ENCODE data around the gene ADAR.

Gene ADAR

GRCh38 chr1:154559466-154560044 is 48.4 kb downstream of the ADAR start:
- Histone ChIP-seq H3K36me3 (ENCODE audit: insufficient read depth, low read length) (peaks cover 21% of the 10 kb centered on the region), H3K4me1 (ENCODE audit: insufficient read depth, low read length) (peaks cover 37% of the 10 kb centered on the region), H2AFZ (ENCODE audit: low read depth, low read length) (peak overlapping the region; percentile 89), H3K79me2 (ENCODE audit: insufficient read depth, low read length) (peaks cover 35% of the 10 kb centered on the region), H3K4me2 (ENCODE audit: insufficient read depth, low read length) (peak overlapping the region; percentile 90), H3K27ac (ENCODE audit: low read length) (peak overlapping the region; percentile 89), H3K9me3 (ENCODE audit: insufficient read depth, low read length, severe bottlenecking) (no peaks in the 10 kb centered on the region), H3K9ac (ENCODE audit: low read depth, low read length) (peak overlapping the region; percentile 77), H3K27me3 (ENCODE audit: insufficient read depth, low read length, poor library complexity) (no peaks in the 10 kb centered on the region), H4K20me1 (ENCODE audit: insufficient read depth, low read length) (peaks cover 19% of the 10 kb centered on the region; the same call in 1 of the 2 replicates), H3K4me3 (ENCODE audit: low read depth in 1 of 2, low read length in 2 of 2) (peak overlapping the region; percentile 40 to 78)
- peak; percentile 66 for ATAC-seq (ENCODE audit: insufficient read depth, low read depth)
- DNase-seq = peak; percentile 88
- no peak for TF ChIP-seq EZH2 (IDR thresholded peaks at IDR 0.05; ENCODE audit: borderline replicate concordance, low read depth, low read length, severe bottlenecking)
- TF ChIP-seq, protein P1, sequence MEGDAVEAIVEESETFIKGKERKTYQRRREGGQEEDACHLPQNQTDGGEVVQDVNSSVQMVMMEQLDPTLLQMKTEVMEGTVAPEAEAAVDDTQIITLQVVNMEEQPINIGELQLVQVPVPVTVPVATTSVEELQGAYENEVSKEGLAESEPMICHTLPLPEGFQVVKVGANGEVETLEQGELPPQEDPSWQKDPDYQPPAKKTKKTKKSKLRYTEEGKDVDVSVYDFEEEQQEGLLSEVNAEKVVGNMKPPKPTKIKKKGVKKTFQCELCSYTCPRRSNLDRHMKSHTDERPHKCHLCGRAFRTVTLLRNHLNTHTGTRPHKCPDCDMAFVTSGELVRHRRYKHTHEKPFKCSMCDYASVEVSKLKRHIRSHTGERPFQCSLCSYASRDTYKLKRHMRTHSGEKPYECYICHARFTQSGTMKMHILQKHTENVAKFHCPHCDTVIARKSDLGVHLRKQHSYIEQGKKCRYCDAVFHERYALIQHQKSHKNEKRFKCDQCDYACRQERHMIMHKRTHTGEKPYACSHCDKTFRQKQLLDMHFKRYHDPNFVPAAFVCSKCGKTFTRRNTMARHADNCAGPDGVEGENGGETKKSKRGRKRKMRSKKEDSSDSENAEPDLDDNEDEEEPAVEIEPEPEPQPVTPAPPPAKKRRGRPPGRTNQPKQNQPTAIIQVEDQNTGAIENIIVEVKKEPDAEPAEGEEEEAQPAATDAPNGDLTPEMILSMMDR (IDR thresholded peaks at IDR 0.05; ENCODE audit: borderline replicate concordance, extremely low read depth, low read length, poor library complexity, severe bottlenecking) = peak; percentile 98

DNA sequence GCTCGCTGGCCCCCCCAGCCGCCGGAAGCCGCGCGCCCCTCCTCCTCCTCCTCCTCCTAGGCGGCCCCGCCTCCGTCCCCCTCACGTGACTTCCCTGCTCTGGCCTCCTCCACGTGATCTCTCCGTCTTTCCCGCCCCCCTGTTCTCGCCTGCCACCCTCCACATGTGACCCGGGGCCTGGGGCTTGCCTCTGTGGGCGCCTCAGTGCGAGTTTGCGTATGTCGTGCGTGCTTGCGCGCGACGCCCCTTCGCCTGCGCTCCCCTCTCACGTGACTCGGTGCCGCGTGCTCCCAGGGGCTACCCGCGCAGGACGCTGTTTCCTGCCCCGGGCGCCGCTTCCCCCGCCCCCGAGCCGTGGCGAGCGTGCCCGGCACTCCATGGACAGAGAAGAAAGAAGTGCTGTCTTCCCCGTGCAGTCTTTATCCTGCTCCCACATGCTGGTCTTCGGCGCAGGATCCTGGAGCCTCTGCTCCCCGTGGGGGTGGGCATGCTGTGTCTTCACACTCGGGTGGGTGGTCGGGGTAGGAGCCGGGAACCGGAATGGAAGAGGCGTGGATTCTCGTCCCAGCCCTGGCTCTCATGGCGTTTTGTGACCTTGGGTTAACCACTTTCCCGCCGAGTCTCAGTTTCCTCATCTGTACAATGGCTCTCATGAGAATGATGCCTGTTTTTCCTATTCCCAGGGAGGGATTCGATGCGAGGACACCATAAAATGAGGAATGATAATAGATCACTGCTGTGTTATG is 49.1 kb downstream of the ADAR start:
- H3K9ac ChIP-seq (ENCODE audit: low read depth, low read length) = peak overlapping the region; percentile 77
- H3K27ac ChIP-seq (ENCODE audit: low read length) = peak overlapping the region; percentile 89
- peaks cover 35% of the 10 kb centered on the region for H3K79me2 ChIP-seq (ENCODE audit: insufficient read depth, low read length)
- peak overlapping the region; percentile 89 for H2AFZ ChIP-seq (ENCODE audit: low read depth, low read length)
- no peaks in the 10 kb centered on the region for H3K27me3 ChIP-seq (ENCODE audit: insufficient read depth, low read length, poor library complexity)
- H3K9me3 ChIP-seq (ENCODE audit: insufficient read depth, low read length, severe bottlenecking) = no peaks in the 10 kb centered on the region
- peaks cover 28% of the 10 kb centered on the region for H3K36me3 ChIP-seq (ENCODE audit: insufficient read depth, low read length)
- H3K4me2 ChIP-seq (ENCODE audit: insufficient read depth, low read length) = peak overlapping the region; percentile 90
- peaks cover 19% of the 10 kb centered on the region; the same call in 1 of the 2 replicates for H4K20me1 ChIP-seq (ENCODE audit: insufficient read depth, low read length)
- ATAC-seq (ENCODE audit: insufficient read depth, low read depth) = peak; percentile 94
- TF ChIP-seq, protein P1 (IDR thresholded peaks at IDR 0.05; ENCODE audit: borderline replicate concordance, extremely low read depth, low read length, poor library complexity, severe bottlenecking) = no peak
- TF ChIP-seq EZH2 (IDR thresholded peaks at IDR 0.05; ENCODE audit: borderline replicate concordance, low read depth, low read length, severe bottlenecking) = no peak
- peak; percentile 99 for DNase-seq
- peaks cover 37% of the 10 kb centered on the region for H3K4me1 ChIP-seq (ENCODE audit: insufficient read depth, low read length)
- peak overlapping the region; percentile 40 to 78 for H3K4me3 ChIP-seq (ENCODE audit: low read depth in 1 of 2, low read length in 2 of 2)

DNA sequence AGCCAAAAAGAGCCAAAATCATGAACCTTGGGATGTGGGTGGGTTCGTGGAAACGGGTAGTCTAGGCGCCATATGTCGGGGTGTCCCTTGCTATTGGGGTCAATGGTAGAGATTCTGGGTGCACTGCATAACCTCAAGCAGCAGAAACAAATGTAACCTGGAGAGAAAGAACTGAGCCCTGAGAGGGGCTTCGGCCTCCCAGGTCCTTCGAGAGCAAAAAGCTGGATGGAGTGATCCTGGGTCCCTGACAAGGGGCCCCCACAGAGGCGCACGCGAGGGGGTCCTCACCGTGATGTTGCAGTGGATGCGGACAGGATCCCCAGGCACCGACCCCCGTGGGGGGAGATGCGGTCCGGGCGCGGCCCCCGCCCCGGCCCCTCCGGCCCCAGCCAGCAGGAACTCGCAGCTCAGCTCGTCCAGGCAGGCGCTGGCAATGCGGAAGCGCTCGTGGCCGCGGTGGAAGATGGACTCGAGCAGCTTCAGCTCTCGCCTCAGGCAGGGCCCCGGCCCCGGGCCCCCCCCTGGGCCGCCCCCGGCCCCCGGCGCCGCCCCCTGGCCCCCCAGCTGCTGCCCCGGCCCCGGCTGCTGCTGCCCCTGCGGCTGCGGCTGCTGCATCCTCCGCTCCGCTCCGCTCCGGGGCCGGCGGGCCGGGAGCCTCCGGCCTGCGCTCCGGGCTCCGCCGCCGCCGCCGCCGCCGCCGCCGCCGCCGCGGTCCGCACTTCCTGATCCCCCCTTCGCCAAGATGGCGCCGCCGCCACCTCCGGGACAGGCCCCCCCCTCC is 49.9 kb downstream of the ADAR start, which contains the start of gene UBE2Q1:
UBE2Q1 (minus strand) TSS at position 724 of the 781 bp plus-strand sequence; CDS start at position 615, 109 bp downstream.
- DNase-seq = peak; percentile 37
- TF ChIP-seq, protein P1 (IDR thresholded peaks at IDR 0.05; ENCODE audit: borderline replicate concordance, extremely low read depth, low read length, poor library complexity, severe bottlenecking) = peak; percentile 9
- no peak for TF ChIP-seq EZH2 (IDR thresholded peaks at IDR 0.05; ENCODE audit: borderline replicate concordance, low read depth, low read length, severe bottlenecking)
- Histone ChIP-seq H3K79me2 (ENCODE audit: insufficient read depth, low read length) (peaks cover 35% of the 10 kb centered on the region), H3K27ac (ENCODE audit: low read length) (peak within 1 kb of the TSS; percentile 89), H3K9me3 (ENCODE audit: insufficient read depth, low read length, severe bottlenecking) (no peaks in the 10 kb centered on the region), H3K4me3 (ENCODE audit: low read depth in 1 of 2, low read length in 2 of 2) (peak within 1 kb of the TSS; percentile 77 to 80), H3K4me1 (ENCODE audit: insufficient read depth, low read length) (peaks cover 37% of the 10 kb centered on the region), H3K27me3 (ENCODE audit: insufficient read depth, low read length, poor library complexity) (no peaks in the 10 kb centered on the region), H3K4me2 (ENCODE audit: insufficient read depth, low read length) (peak within 1 kb of the TSS; percentile 94), H4K20me1 (ENCODE audit: insufficient read depth, low read length) (peaks cover 19% of the 10 kb centered on the region; the same call in 1 of the 2 replicates), H2AFZ (ENCODE audit: low read depth, low read length) (peak within 1 kb of the TSS; percentile 89), H3K36me3 (ENCODE audit: insufficient read depth, low read length) (peaks cover 35% of the 10 kb centered on the region), H3K9ac (ENCODE audit: low read depth, low read length) (peak within 1 kb of the TSS; percentile 77)
- no peak for ATAC-seq (ENCODE audit: insufficient read depth, low read depth)

Data from DND-41 (cell line).